Stimulated activated CD8-positive, alpha-beta memory T cell treated with anti-CD3 and anti-CD28 coated beads, Interleukin-7, amount 100 ng/mL, for 4 hours (primary cell): ENCODE results near the gene ASNSD1.
A peak's percentile ranks its signal among the peaks of the same experiment; 100 is the strongest.
"Not testable (repeated sequence)": the region's sequence is repeated elsewhere in the genome, so short reads cannot be mapped to it uniquely, and the experiment has no call there.

Experiments used
- DNase-seq, 2 donors: peaks; one replicate each; pipeline ENCODE4 v3.0.0-alpha.2; 2020; ENCODE audit warnings: low read depth in 2 of 2

Gene ASNSD1

DNA sequence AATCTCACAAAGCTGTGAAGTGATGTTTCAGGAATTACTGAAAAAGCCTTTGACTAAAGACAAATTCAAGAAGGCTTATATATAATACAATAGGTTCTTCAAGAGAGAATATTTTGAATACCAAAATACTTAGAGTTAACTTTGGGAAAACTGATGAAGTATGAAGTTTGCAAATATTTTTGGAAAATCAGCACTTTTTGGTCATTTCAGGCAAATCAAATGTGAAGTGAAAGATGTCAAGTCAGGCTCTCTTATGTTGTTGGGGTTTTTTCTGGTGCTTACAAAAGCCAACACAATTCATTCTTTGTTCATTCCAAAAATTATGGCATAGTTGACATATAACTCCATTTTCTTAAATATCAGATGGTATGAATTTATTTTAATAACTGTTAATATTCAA, 14.7 kb upstream of the ASNSD1 start:
- DNase-seq, result no peak

DNA sequence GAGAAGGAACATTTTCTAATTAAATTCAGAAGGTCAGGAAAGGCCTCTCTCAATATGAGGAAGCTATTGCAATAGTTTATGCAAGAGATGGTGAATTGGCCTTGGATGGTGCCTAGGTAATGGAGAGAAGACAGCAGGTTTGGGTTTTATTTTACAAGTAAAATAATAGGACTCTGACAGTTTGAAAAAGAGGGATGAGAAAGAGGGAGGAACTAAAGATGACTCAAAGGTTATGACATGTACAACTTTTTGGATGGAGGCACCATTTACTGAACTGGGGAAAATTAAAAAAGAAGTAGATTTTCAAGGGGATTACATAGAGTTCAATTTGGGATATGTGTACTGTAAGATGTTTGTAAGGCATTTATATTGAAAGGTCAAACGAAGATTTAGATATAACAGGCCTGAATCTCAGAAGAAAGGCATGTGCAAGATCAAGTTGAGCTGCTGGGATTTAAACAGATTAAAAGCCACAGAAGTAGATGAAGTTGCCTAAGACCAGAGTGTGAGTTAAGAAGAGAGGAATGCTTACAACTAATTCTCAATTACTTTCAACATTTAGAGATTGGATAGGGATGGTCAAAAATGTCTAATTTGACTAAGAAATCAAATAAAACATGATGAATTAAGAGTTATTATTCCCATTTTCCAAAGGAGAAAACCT, 12.3 kb upstream of the ASNSD1 start:
- no peak for DNase-seq

DNA sequence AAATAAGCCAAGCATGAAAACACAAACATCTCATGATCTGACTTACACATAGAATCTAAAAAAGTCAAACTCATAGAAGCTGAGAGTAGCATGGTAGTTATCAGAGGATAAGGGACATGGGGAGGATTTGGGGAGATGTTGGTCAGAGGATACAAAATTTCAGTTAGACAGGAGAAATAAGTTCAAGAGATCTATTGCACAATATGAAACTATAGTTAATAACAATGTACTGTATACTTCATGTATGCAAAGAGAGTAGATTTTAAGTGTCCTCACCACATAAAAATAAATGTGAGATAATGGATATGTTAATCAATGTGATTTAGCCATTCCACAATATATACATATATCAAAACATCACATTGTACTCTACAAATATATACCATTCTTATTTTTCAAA, 10.0 kb upstream of the ASNSD1 start:
- DNase-seq, result no peak

DNA sequence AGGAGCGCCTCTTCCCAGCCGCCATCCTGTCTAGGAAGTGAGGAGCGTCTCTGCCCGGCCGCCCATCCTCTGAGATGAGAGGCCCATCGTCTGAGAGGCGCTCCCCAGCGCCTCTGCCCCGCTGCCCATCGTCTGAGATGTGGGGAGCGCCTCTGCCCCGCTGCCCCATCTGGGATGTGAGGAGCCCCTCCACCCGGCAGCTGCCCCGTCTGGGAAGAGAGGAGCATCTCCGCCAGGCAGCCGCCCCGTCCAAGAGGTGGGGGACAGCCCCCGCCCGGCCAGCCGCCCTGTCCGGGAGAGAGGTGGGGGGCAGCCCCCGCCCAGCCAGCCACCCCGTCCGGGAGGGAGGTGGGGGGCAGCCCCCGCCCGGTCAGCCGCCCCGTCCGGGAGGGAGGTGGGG, 7.8 kb upstream of the ASNSD1 start:
- not testable (repeated sequence) for DNase-seq

DNA sequence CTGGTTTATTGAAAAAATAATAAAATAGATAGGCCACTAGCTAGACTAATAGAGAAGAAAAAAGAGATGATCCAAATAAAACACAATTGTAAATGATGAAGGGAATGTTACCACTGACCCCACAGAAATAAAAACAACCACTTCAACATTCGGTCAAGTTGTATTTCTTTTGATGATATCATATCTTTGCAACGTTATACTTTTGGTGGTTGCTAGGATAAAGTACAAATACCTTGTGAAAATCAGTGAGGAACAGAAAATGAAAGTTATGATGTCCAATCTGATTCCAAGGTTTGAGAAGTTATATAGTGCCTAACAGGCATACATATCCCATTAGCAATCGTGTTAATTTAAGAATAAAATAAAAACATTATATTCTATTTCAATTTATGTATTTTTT, 6.6 kb upstream of the ASNSD1 start:
- DNase-seq, result no peak

DNA sequence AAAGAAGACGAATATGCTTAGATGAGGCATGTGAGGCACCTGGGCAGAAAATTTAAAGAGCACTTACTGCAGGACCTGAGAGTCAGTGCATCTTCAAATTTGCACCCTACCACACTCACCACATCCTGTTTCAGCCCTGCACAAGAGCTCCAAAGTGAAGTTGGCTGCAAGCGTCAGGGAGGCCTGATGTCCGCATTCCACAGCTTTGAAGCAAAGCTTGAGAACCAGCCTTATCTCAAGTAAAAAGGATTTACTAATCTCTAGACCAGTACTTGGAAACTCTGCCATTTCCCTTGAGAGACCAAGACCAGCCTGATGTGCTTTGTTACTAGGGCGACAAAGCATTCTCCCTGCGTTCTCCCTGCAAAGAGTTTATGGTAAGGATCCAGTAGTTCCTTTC, 3.4 kb upstream of the ASNSD1 start:
- peak in 1 of 2 donors; percentile 27 for DNase-seq

DNA sequence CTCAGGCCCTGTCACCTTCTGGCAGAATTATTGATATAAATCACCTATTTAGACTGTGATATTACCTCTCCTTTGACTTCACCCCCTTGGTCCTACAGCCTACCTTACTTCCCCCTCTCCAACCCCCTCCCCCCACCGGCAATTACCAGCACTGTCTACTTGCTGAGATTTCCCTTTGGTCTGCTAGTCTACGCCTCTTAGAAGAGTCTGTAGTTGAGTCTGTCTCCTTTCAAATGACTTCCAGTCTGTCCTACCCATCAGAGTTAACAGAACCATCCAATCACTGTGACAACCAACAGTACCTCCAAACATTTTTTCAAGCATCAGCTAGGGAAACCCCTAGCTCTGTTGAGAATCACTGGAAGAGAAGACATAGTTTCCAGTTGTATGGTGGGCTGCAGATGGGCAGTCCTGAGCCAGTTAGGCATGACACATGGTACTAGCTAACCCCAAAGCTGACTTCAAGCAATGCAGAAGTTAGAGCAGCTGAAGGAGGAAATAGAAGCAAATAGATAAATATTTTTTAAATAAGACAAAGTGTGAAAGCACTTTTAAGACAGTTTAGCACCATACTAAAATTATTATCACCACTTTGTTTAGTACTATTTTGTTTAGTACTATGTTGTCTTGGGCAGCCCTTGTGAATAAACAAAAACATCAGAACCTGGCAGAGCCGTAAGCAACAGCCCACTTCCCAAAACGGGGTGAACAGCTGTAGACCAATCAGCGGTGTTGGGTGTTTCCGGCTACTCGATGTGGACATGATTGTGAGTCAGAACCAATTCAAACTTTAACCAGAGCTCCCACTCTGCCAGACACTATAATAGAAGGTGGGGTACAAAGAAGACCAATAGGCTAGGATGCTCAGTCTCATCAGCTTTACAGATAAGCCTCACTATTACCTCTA, 2.7 kb upstream of the ASNSD1 start:
- DNase-seq, result no peak

DNA sequence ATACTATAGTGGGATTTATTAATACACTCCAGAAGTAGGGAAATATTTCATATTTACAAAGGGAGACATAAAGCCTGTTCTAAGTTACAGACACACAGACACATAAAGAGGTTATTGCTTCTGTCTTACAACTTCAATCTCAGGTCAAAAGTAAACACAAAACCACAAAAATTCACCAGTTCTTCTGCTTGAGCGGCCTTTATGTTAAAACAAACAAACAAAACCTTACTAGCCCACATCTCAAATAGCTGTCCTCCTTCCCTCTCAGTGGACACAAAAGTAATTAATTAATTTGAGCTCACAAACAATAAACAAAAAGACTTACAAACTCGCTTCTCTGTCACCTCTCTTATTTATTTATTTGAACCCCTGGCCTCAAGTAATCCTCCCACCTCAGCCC, 1.5 kb upstream of the ASNSD1 start:
- DNase-seq, result no peak

DNA sequence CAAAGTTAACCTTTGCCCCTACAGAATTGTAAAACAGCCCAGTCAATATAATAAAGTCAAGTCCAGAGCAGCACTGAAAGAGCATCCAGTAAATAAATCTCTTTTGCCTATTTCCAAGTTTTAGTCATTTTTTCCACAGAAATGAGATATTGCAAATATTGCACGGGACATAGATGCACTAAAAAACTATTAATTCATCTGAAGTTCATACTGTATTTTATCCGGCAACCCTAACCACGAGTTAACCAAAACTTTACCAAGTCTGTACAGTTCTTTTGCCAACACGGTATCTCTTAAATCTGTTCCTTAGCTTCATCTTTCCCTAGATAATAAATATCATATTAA, 484 bp upstream of the ASNSD1 start:
- no peak for DNase-seq

DNA sequence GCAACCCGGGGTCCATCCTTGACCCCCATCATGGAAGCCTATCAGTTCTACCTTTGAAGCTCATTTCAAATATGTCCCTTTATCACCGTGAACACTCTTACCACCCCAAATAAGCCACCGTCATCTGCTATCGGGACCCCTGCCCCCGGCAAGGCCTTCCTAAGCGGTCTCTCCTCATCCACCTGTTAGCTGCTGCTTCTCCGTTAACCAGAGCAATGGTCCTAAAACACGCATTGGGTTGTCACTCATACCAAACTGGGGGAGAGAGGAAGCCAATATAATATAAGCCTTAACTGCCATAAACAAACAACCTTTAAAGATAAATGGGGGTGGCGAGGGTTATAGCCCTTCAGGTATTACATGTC, 680 bp downstream of the ASNSD1 start:
- DNase-seq, result no peak

DNA sequence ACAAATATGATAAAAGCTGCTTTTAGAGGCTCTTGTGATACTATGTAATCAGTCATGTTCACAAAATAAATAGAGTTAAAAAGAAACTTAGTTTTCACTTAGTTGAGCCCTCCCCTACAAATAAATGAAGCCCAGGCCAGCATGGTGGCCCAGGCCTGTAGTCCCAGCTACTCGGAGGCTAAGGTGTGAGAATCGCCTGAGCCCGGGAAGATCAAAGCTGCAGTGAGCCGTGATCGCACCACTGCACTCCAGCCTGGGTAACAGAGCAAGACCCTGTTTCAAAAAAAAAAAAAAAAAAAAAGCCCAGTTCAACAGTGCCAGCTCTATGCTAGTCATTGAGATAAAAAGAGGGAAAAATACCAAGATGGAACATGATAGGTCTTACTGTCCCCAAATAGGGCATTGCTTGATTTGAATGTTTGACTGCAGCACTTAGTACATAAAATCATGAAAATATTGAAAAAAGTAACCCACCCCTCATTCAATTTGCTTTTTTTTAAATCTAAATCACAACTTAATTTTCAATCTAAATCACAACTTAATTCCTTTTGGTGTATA, 1.5 kb downstream of the ASNSD1 start:
- no peak for DNase-seq

DNA sequence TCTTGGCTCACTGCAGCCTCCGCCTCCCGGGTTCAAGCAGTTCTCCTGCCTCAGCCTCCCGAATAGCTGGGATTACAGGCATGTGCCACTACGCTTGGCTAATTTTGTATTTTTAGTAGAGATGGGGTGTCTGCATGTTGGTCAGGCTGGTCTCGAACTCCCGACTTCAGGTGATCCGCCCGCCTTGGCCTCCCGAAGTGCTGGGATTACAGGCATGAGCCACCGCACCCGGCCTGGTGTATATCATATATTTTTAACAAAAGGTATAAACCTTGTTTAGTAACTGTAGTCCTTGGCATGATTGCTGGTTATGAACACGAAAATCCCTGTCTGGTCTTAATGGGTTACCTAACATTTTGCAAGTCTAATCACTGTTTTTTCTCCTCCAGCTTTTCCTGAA, 2.1 kb downstream of the ASNSD1 start:
- not testable (repeated sequence) for DNase-seq

DNA sequence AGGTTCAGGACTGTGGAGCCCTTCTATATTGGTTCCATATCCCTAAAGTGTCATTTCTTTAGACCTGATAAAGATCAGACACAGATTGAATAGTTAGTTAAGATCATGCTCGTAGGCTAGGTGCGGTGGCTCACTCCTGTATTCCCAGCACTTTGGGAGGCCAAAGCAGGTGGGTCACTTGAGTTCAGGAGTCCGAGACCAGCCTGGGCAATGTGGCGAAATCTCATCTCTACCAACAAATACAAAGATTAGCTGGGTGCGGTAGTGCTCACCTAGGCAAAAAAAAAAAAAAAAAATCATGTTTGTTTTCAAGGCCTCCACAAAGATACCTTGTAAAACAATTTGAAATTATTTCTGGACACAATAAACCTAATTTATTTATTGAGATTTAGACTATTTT, 8.7 kb downstream of the ASNSD1 start:
- DNase-seq, result no peak

DNA sequence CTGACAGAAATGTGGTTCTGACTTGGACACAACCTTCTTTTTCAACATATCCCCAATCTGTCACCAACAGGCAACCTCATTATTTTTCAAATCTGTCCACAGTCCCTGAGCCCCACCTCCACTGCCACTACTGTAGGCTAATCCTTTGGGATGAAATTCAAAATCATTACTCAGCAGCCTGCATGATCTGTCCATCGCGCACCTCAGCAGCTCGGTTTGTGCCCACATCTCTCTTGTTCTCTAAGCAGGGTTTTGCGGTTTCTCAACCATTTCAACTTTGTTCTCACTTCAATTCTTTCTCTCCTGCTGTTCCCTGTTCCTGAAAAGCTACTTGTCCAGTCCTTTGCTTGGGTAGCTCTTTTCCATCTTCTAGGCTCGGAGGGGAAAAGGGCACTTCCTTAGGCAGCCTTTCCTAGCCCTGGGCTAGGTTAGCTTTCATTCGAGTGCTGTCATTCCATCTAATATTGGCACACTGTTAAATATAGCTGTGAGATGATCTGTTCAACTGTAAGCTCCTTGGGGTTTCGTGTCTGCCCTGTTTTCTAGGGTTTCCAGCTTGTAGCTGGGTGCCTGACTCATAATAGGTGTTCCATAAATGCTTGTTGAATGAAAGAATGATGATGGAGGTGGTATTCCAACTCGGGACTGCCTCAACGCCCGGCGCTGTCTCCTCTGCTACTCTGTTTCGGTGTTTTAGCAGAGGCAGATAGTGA, 12.6 kb downstream of the ASNSD1 start:
- no peak for DNase-seq

DNA sequence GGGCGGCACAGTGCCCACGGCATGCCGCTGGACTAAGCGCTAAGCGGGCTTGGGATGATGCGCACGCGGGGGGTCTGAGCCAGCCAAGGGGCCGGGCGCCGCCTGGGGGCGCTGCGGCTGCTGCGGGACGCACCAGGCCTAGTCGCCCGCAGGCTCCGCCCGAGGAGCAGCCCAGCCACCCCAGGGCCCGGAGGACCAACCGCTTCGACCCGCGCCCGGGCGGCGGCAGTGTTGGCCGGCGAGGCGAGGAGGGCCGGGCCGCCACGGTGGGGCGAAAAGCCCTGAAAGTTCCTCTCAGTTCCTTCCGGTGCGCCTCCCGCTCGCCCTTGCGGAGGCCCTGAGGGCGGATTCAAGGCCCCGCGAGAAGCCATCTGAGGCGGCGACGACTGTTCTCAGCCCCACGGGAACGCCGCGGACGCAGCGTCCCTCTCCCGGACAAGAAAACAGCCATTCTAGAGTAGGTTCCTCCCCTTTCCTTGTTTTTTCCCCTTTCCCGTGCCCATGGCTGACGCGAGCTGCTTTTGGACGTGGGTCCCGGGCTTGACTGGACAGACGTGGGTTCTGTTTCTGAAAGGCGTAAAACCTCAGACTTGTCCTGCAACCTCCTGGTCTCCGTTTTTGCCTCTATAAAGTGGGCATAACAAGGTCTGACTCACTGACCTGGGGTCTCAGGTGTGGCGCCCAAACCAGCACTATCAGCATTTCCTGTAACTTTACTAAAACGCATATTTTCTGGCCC, 13.3 kb downstream of the ASNSD1 start, which contains the start of gene ANKAR:
ANKAR (plus strand) TSS at position 297 of the 739 bp plus-strand sequence. CDS start 1,821 bp downstream, outside the sequence.
- DNase-seq, result peak; percentile 58 to 79

DNA sequence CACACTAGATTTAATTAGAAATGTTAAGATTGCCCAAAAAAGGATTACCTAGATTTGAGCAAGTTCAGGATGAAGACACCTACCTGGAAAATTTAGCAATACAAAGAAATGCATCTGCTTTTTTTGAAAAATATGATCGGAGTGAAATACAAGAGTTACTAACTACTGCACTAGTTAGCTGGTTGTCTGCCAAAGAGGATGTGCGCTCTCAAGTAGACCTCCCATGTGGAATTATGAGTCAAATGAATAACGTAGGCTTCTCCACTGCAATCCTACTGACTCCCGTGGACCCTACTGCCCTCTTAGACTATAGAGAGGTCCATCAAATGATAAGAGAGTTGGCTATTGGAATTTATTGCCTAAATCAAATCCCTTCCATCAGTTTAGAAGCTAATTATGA, 15.2 kb downstream of the ASNSD1 start:
- no peak for DNase-seq

DNA sequence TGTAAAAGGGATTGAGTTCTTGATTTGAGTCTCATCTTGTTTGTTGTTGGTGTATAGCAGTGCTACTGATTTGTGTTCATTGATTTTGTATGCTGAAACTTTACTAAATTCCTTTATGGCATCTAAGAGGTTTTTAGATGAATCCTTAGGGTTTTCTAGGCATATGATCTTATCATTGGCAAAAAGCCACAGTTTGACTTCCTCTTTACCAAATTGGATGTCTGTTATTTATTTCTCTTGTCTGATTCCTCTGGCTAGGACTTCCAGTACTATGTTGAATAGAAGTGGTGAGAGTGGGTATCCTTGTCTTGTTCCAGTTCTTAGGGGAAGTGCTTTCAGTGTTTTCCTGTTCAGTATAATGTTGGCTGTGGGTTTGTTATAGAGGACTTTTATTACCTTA, 18.0 kb downstream of the ASNSD1 start:
- no peak for DNase-seq

DNA sequence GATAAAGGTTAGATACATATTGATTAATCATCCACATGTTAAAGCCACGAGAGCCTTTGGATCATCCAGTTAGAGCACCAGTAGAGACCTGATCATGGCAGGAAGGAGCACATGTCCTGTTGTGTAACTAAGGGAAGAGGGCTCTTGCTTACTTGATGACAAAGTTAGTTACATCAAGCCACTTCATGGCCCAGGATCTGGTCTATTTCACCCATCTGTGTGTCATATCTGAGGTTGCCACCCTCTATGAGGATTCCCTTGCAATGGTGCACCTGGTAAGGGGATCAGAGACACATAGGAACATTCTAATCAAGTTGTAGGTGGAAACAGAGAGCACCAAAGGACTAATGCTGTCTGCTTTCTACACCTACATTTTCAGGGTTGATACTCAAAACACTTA, 19.9 kb downstream of the ASNSD1 start:
- no peak for DNase-seq

DNA sequence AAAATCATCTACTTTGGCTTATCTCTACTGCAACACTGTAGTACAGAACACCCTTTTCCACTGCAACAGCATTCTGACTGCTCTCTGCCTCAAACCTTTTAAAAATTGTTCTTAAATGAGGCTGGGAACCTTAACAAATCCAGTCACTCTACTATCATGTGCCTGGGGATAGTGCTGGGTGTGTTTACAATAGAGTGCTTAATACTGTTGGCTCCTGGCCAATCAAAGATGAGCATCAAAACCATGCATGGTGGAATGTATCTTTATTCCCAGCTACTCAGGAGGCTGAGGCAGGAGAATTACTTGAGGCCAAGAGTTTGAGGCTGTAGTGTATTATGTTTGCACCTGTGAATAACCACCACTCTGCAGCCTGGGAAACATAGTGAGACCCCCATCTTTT, 20.6 kb downstream of the ASNSD1 start:
- DNase-seq, result no peak

DNA sequence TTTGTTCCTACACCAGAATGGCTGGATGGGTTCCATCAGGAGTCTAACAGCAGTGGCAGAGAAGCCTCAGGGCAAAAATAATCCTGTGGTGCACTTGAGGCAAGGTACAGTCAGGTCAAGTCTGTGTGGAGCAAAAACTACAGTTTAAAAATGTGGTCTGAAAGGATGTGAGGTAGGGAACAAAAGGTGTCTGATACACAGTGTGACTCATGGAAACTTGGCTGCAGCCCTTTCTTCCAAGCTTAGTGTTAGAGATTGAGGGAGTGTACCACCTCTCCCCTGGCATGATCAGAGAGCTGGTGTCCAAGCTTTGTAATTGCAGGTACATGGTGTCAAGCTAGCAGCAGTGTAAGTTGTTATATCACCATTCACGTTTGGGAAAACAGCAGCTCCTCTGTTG, 22.1 kb downstream of the ASNSD1 start:
- no peak for DNase-seq

DNA sequence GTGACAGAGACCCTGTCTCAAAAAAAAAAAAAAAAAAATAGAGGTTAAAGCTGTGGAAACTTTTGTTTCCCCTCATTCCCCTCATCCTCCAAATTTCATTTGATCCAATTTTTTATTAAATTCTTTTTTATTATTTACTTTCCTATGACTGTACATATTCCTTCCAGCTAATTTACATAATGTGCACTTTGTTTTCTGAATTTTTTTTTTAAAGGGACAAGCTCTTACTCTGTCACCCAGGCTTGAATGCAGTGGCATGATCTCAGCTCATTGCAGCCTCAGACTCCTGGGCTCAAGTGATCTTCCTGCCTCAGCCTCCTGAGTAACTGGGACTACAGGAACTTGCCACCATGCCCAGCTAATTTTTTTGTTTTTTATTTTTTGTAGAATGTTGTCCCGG, 23.6 kb downstream of the ASNSD1 start:
- no peak for DNase-seq
